HG03025 (cell line): ENCODE results near the gene EIPR1.
"Not testable (repeated sequence)": the region's sequence is repeated elsewhere in the genome, so short reads cannot be mapped to it uniquely, and the experiment has no call there.

Experiments
- ATAC-seq: cut with Tn5 transposase; IDR thresholded peaks from one replicate; pipeline ENCODE4 v1.9.1; 2021; ENCODE audit warnings: mild to moderate bottlenecking, moderate library complexity; ENCODE audit not compliant: unreplicated experiment, low FRiP score

Gene EIPR1

GRCh38 chr2:3365219-3365618, 12.4 kb downstream of the EIPR1 start:
- no peak for ATAC-seq

DNA sequence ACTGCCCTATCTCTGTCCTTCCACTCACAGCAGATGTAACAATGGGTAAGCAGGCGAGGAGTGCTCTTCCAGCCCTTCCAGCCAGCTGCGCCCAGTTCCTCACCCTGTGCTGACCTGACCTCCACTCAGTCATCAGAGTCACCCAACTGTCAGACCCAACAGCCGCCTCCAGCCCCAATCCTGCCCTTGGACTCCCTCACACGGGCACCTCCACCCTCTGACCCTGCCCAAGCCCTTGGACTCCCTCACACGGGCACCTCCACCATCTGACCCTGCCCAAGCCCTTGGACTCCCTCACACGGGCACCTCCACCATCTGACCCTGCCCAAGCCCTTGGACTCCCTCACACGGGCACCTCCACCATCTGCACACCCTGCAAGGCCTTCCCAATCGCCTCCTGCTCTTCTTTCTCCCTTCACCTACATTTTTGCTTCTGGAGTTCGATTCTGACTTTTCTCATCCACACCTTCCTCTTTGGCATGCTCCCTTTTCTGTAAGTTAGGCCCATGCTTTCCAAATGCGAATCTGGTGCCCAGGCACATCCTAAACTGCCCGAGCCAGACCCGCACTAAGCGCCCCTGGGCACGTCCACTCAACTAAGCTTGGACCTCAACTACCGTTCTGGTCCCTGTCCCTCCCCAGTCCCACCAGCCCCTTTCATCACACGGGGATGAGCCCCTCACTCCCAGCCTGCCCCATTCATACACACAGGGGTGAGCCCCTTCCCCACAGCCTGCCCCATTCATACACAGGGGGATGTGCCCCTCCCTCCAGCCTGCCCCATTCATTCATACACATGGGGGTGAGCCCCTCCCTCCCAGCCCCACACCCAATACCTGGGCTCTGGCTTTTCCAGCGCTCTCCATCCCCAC, 15.9 kb downstream of the EIPR1 start:
- no peak for ATAC-seq

DNA sequence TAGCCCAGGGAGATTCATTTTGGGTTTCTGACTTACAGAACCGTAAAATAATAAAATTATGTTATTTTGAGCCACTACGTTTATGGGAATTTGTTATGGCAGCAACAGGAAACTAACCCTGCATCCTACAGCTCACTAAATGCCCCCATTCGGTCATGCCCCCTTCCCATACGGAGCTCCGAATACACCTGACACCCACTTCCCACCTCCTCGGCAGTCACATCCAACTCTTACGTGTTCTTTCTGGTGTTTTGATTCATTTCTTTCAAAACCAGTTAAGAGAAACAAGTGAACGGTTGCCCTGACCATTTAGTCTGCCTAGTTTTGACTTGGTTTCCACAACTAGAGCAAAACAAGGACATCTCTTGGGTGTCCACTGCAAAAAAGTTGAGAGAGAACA, 19.7 kb downstream of the EIPR1 start:
- no peak for ATAC-seq

GRCh38 chr2:3357446-3357845, 20.2 kb downstream of the EIPR1 start:
- not testable (repeated sequence) for ATAC-seq

GRCh38 chr2:3356799-3357198, 20.8 kb downstream of the EIPR1 start:
- no peak for ATAC-seq

DNA sequence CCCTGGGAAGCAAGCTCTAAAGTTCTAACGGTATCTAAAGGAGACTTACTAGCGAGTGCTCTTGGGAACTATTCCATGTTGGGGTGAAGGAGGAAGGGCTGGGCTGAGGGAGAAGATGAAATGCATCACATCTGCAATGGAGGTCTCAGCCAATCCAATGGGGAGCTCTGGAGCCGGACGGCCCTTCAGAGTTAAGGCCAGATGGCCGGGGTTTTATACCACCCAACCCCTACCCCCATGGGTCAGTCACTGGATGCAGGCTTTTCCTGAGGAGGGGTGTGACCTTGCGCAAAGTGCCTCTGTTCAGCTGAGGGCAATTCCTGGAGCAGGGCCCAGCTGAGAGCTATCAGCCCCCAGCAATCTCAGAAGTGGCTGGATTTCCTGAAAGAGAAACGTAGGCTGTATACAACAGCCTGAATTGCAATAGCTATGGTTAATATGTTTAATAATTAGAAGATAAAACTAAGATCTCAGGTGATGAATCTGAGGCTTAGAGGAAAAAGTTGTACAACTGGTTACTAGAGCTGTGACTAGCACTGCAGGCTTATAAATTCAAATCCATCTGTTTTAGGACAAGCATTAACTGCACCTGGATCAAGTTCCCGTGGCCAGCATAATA, 21.6 kb downstream of the EIPR1 start:
- ATAC-seq = no peak

GRCh38 chr2:3354986-3355385, 22.6 kb downstream of the EIPR1 start:
- no peak for ATAC-seq

DNA sequence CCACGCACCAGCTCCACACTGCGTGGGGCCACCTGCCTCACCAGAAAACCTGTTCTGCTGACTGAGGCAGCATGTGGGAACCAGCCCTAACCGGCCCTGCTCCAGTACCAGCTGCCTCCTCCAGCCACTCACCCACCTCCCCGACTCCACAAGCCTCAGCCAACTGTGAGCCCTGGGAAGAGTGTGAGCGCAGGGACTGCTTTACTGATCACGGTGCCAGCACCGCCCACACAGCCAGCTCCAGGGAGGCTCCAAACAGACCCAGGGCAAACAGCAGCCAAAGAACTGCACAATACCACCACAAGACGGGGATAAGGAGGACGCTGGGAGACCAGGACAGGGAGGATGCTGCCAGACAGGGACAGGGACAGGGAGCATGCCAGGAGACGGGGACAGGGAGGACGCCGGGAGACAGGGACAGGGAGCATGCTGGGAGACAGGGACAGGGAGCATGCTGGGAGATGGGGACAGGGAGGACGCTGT, 28.4 kb downstream of the EIPR1 start:
- no peak for ATAC-seq

DNA sequence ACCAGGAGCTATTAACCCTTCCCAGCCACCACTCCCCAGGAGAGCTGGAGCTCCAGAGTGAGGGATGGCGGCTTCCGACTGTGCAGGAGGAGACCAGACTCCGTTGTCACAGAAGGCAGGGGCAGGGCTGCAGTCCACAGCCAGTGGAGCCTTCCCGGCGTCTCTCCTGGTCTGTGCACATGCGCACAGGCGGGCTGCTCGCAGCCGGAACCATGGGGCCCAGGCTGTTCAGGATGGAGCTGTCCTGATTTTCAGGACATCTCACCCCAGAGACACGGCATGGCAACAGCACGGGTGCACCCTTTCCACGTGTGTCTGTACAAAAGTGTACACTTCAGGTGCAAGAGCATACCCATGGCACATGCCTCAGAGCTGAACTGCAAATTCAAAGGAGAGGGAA, 28.9 kb downstream of the EIPR1 start:
- no peak for ATAC-seq

DNA sequence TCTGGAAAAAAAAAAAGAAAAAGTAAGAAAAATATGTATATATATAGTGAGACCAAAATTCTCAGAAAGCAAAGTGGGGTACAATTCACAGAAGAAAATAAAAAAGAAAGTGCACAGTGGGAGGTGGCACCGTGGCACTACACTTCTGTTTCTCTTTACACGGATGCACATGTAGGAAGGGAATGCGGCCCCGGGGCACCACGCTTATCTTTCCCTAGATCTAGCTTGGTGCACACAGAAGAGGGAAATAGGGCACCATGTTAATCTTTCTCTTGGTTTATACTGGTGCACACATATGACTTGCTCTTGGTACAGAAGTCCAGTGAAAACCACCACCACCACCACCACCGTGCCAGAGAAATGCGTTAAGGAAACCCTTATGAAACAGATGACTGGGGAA, 32.0 kb downstream of the EIPR1 start:
- no peak for ATAC-seq

DNA sequence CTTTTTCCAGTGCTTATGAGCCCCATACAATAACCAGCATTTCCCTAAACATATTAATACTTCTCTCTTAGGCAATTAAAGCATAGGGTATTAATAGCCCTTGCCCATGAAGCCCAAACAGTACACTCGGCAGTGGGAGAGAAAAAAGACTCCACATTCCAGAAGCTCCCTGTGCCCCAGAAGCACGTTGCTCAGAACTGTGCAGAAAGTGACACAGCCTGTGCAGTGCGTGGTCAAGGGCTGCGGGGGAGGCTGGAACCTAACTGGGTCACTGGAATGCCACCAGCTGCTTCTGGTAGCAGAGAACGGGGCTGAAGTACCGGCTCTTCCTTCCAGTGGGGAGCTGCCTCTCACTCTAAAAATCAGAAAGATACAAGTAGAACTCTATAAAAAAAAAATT, 32.7 kb downstream of the EIPR1 start:
- ATAC-seq = no peak

DNA sequence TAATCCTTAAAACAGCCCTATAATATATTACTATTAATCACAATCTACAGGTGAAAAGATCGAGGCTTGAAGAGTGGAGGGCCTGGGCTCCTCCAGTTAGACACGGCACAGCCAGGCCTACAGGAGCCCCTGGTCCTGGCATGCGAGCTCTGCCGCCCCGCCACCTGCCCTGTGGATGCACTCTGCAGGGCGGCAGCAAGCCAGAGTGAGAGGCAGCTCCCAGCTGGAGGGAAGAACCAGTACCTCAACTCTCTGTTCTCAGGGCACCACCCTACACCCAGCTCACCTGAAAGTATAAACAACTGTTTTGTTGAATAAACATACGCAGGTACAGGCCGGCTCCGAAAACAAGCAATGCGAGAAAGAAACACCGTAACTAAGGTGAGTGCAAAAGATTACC, 34.6 kb downstream of the EIPR1 start:
- ATAC-seq = no peak

DNA sequence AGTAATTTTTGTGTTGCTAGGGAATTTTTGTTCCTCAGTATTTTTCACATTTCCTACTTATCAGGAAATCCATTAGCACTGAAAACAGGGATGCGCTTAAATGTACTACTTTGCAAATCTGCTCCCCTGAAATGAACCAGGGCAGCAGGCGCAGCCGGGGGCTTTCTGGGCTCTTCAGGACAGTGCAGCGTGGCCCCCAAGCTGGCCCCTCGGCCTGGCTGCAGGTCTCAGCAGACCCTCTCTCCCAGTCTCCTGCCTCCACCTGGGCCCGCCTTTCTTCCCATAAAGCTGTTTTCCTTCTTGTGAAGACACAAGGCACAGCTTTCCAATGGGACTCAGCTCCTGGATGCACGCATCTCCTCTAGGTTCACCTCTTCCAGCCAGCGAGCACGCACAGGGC, 35.3 kb downstream of the EIPR1 start:
- ATAC-seq = no peak

DNA sequence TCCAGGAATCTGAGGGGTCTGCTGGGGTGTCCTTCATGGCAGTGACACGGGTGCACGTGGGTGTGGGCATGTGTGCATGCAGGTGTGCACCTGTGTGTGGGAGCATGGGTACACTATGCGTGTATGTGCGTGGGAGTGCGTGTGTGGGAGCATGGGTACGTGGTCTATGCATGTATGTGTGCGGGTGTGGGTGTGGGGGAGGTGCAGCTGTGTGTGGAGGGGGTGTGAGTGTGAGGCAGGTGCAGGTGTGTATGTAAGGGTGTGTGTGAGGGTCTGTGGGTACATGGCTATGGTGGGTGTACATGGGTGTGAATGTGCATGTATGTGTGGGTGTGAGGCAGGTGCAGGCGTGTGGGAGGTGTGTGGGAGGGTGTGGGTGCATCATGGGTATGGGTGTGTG, 36.3 kb downstream of the EIPR1 start:
- ATAC-seq = no peak

GRCh38 chr2:3340144-3340543, 37.5 kb downstream of the EIPR1 start:
- ATAC-seq = no peak

DNA sequence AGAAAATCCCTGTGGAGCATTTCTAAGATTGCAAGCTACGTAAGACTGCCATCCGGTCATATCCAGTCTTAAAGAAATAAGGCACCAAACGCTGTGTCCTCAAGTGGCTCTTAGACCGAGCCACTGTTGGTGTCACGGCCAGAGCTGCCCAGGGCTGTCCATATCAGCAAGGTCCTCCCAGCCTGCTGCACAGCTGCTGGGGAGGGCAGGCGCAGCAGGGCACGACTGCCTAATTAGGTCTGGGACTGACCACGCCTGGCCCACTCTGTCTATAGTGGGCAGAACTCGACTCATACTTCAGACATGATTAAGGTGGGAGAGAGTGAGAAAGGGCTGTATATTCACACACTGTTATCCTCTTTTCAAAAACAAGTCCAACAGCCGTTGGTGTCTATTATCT, 39.3 kb downstream of the EIPR1 start:
- ATAC-seq = no peak

- ATAC-seq = no peak
These were observed 40.8 kb downstream of the EIPR1 start for GRCh38 chr2:3336844-3337243.

DNA sequence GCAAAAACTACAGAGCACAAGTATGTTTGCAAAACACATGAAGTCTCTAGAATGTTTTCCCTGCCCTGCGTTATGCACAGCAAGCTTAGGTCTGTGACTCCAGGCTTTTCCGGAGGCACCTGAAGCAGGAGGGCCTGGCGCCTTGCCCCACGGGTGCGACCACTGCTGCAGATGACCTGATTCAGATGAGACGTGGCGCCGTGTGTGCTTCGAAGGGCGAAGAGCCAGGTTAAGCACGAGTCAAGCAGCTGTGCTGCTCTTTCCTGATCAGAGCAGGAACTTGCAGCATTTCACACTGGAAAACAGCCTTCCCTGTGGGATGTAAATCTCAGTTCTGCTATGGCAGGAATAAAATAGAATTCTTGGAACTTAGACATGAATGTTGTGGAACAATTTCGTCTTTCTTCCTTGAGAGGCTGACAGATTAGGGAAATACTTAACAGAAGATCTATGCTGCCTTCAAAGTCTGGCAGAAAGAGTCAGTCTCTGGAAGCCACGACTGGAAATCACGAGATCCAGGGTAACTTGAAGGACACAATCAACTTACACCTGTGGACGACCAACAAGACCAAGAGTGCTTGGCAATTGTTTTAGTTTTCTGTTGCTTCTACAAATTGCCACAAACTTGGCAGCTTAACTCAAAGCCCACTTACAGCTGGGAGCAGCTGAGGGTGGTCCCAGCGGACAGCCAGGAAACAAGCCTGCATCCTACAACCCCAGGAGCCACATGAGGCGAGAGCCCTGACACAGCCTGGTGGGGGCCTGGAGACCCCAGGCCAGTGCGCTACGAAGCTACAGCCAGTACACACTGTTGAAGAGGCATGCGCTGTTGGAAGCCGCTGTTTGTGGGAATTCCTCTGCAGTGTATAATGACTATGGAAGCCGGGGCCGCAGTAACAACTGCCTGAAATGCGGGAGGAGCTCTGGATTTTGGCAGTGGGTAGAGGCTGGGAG, 42.9 kb downstream of the EIPR1 start:
- no peak for ATAC-seq

- ATAC-seq = no peak
These were observed 45.5 kb downstream of the EIPR1 start for GRCh38 chr2:3332133-3332532.

GRCh38 chr2:3329491-3329890, 48.1 kb downstream of the EIPR1 start:
- ATAC-seq = no peak

GRCh38 chr2:3326871-3327270, 50.7 kb downstream of the EIPR1 start:
- ATAC-seq = no peak
